ENCODE results near the gene CDH5. TPM values are rescaled to one million over a fixed set of nuclear protein-coding genes. Genes with fewer than 3 reads are reported as not detected.

The CDH5 gene
- total and polyA plus RNA-seq, 7 donors, result 15.1 to 48.4 (median 22.2) TPM

GRCh38 chr16:66408163-66409048 lies 41.9 kb downstream of the CDH5 start:
- WGBS, 3 donors, result 48 to 68% (median 57%) methylated on average over 5 of the region's 5 CpGs

DNA sequence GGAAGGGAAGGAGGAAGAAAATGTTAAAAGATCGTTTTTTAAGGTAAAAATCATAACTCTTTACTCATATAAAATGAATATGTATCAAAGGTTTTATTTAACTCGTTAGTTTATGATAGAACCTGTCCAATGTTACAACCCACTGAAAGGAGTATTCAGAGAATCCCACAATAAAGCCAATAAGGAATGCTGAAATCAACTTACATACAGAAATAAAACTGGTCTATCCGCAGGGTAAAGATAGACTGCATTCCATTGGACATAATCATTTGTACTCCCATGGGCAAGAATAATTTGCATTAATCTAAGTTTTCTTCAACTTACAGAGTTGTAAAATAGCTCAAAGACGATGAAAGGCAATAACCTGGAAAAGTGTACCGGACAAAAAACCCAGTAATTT lies 42.7 kb downstream of the CDH5 start:
- Histone ChIP-seq H3K4me1 (no peaks in the 10 kb centered on the region), H3K4me3 (no peak overlapping the region), H3K27ac (no peak overlapping the region), H3K9me3 (peaks cover 6% of the 10 kb centered on the region), H3K27me3 (ENCODE audit: insufficient read depth in 3 of 3, low read length in 2 of 3) (peaks cover 0 to 8% (median 0%) of the 10 kb centered on the region in 3 donors), H3K36me3 (ENCODE audit: insufficient read depth in 1 of 2, low read depth in 1 of 2) (no peaks in the 10 kb centered on the region)
- ATAC-seq, result no peak
- WGBS, 3 donors, result 79 to 85% (median 83%) methylated on average over 5 of the region's 5 CpGs
- no peak for DNase-seq
- TF ChIP-seq CTCF (IDR thresholded peaks at IDR 0.05), result no peak
- intact Hi-C loops (cut with DNase I), result loop anchor here (5.0 to 10.0 kb wide), 5 partner anchors 73 to 463 kb away; partner anchors contain the start of genes CMTM3 (in 1 of the 2) and DYNC1LI2 (in 1 of the 2)

More at GRCh38 chr16:66408163-66409048, 41.9 kb downstream of the CDH5 start:
- H3K27me3 ChIP-seq (ENCODE audit: insufficient read depth in 3 of 3, low read length in 2 of 3), result peaks cover 0 to 12% (median 0%) of the 10 kb centered on the region in 3 donors
- H3K36me3 ChIP-seq (ENCODE audit: insufficient read depth in 1 of 2, low read depth in 1 of 2), result no peaks in the 10 kb centered on the region
- H3K4me3 ChIP-seq, result no peak overlapping the region
- no peak for ATAC-seq
- no peak for TF ChIP-seq CTCF (IDR thresholded peaks at IDR 0.05)
- H3K27ac ChIP-seq, result no peak overlapping the region
- H3K9me3 ChIP-seq, result peaks cover 6% of the 10 kb centered on the region
- intact Hi-C loops (cut with DNase I), result loop anchor here (5.0 to 10.0 kb wide), 5 partner anchors 74 to 464 kb away; partner anchors contain the start of genes CMTM3 (in 1 of the 2) and DYNC1LI2 (in 1 of the 2)
- DNase-seq, result no peak
- no peaks in the 10 kb centered on the region for H3K4me1 ChIP-seq

- H3K4me3 ChIP-seq, result no peak overlapping the region
- TF ChIP-seq CTCF (IDR thresholded peaks at IDR 0.05), result no peak
- no peaks in the 10 kb centered on the region for H3K4me1 ChIP-seq
- no peak overlapping the region for H3K27ac ChIP-seq
- H3K27me3 ChIP-seq (ENCODE audit: insufficient read depth in 3 of 3, low read length in 2 of 3), result peaks cover 0 to 2% (median 0%) of the 10 kb centered on the region in 3 donors
- DNase-seq (no peak), ATAC-seq (no peak)
- peaks cover 6% of the 10 kb centered on the region for H3K9me3 ChIP-seq
- no peaks in the 10 kb centered on the region for H3K36me3 ChIP-seq (ENCODE audit: insufficient read depth in 1 of 2, low read depth in 1 of 2)
- intact Hi-C loops (cut with DNase I), result no loop called here
These were observed 45.7 kb downstream of the CDH5 start for GRCh38 chr16:66412182-66412581.

- Histone ChIP-seq H3K27me3 (ENCODE audit: insufficient read depth in 3 of 3, low read length in 2 of 3) (peaks cover 0 to 7% (median 2%) of the 10 kb centered on the region in 3 donors), H3K4me1 (no peaks in the 10 kb centered on the region), H3K9me3 (peaks cover 6% of the 10 kb centered on the region), H3K4me3 (no peak overlapping the region), H3K36me3 (ENCODE audit: insufficient read depth in 1 of 2, low read depth in 1 of 2) (no peaks in the 10 kb centered on the region), H3K27ac (no peak overlapping the region)
- no peak for TF ChIP-seq CTCF (IDR thresholded peaks at IDR 0.05)
- ATAC-seq, result no peak
- intact Hi-C loops (cut with DNase I), result no loop called here
- WGBS, 3 donors, result 50 to 61% (median 59%) methylated on average over 1 of the region's 1 CpG
- DNase-seq, result no peak
These were observed 48.4 kb downstream of the CDH5 start for GRCh38 chr16:66414891-66415290.
